Measurements from ENCODE around the gene PPM1H. TPM values are rescaled to one million over a fixed set of nuclear protein-coding genes. Genes with fewer than 3 reads are reported as not detected.

The PPM1H gene
- total and polyA plus RNA-seq, 11 donors: 1.3 to 9.6 (median 4.9) TPM

- intact Hi-C loops (cut with DNase I): no loop called here
- Histone ChIP-seq H3K4me3 (no peak overlapping the region), H3K9me3 (no peaks in the 10 kb centered on the region), H3K27ac (no peak overlapping the region), H3K27me3 (no peaks in the 10 kb centered on the region), H3K4me1 (peaks cover 5 to 42% (median 27%) of the 10 kb centered on the region in 12 donors), H3K36me3 (no peaks in the 10 kb centered on the region)
- TF ChIP-seq CTCF (IDR thresholded peaks at IDR 0.05) (no peak), POLR2A (IDR thresholded peaks at IDR 0.05) (no peak)
- ATAC-seq: no peak
- DNase-seq: no peak
- 83 to 91% (median 84%) methylated on average over 4 of the region's 4 CpGs for WGBS, 4 donors
Measured at GRCh38 chr12:62705846-62706245, 229.1 kb downstream of the PPM1H start.

DNA sequence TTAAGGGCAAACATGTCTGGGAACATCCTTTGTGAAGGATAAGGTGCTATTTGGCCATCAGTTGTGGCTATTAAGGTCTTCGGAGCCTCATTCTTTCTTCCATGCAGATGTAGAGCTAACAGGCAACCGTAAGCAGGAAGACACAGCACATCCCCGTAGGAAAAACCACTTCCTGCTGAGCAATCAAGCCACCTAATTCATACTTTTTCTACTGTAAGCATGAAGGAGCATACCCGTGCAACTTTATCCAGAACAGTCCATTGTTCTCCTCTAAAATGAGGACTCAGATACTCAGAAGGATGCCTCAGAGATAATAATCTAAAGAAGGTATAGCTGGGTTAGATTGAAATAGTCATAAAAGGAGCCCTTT lies 232.0 kb downstream of the PPM1H start:
- no peak overlapping the region for H3K4me3 ChIP-seq
- peak overlapping the region in 11 of 12 donors; percentile 39 to 87 (median 66) for H3K27ac ChIP-seq
- 40 to 60% (median 48%) methylated on average over 4 of the region's 4 CpGs for WGBS, 4 donors
- ATAC-seq (peak in 2 of 4 donors; percentile 13 to 55), DNase-seq (no peak)
- TF ChIP-seq POLR2A (IDR thresholded peaks at IDR 0.05) (no peak), CTCF (IDR thresholded peaks at IDR 0.05) (no peak)
- no peaks in the 10 kb centered on the region for H3K27me3 ChIP-seq
- intact Hi-C loops (cut with DNase I): loop anchor here in 2 of 10 donors (5.0 kb wide), 3 partner anchors 59 to 101 kb away; no protein-coding TSS in a partner anchor
- no peaks in the 10 kb centered on the region for H3K36me3 ChIP-seq
- H3K9me3 ChIP-seq: no peaks in the 10 kb centered on the region
- H3K4me1 ChIP-seq: peaks cover 5 to 48% (median 27%) of the 10 kb centered on the region in 12 donors

- ATAC-seq (no peak), DNase-seq (no peak)
- H3K4me3 ChIP-seq: no peak overlapping the region
- no peaks in the 10 kb centered on the region for H3K9me3 ChIP-seq
- TF ChIP-seq CTCF (IDR thresholded peaks at IDR 0.05) (no peak), POLR2A (IDR thresholded peaks at IDR 0.05) (no peak)
- H3K27ac ChIP-seq: peak overlapping the region in 2 of 12 donors; percentile 84 to 87
- no peaks in the 10 kb centered on the region for H3K36me3 ChIP-seq
- H3K27me3 ChIP-seq: no peaks in the 10 kb centered on the region
- peaks cover 5 to 62% (median 27%) of the 10 kb centered on the region in 12 donors for H3K4me1 ChIP-seq
- 77 to 94% (median 86%) methylated on average over 5 of the region's 5 CpGs for WGBS, 4 donors
- intact Hi-C loops (cut with DNase I): loop anchor here in 2 of 10 donors (5.0 kb wide), 3 partner anchors 61 to 99 kb away; no protein-coding TSS in a partner anchor
Measured at GRCh38 chr12:62701492-62701891, 233.5 kb downstream of the PPM1H start.

GRCh38 chr12:62700091-62700880 lies 234.7 kb downstream of the PPM1H start:
- Histone ChIP-seq H3K9me3 (no peaks in the 10 kb centered on the region), H3K4me3 (no peak overlapping the region), H3K4me1 (peaks cover 5 to 71% (median 27%) of the 10 kb centered on the region in 12 donors), H3K27ac (no peak overlapping the region), H3K27me3 (no peaks in the 10 kb centered on the region), H3K36me3 (no peaks in the 10 kb centered on the region)
- TF ChIP-seq POLR2A (IDR thresholded peaks at IDR 0.05) (no peak), CTCF (IDR thresholded peaks at IDR 0.05) (no peak)
- 91 to 99% (median 97%) methylated on average over 5 of the region's 5 CpGs for WGBS, 4 donors
- DNase-seq (no peak), ATAC-seq (no peak)
- intact Hi-C loops (cut with DNase I): loop anchor here in 2 of 10 donors (5.0 kb wide), 3 partner anchors 62 to 98 kb away; no protein-coding TSS in a partner anchor

Data from heart left ventricle (tissue), 16 donors.